A673 (cell line): Measurements from ENCODE around the gene CT47C1. TPM values are rescaled to one million over a fixed set of nuclear protein-coding genes. Genes with fewer than 3 reads are reported as not detected.

Experiments
- BruUV-seq: library from RNA; stranded (reverse); fragments of 400-500 nt; replicated peaks from 2 replicates; lab custom pipeline; 2021; lab: Mats Ljungman, UMichigan
- CTCF ChIA-PET: fragments of 300-600 bp; sonication (Branson Sonifier 250); formaldehyde crosslinking; loops from one replicate; lab custom pipeline; 2022; ENCODE audit warnings: antibody characterized with exemption; lab: Charles Lee
- POLR2A ChIA-PET: fragments of 300-600 bp; sonication (Branson Sonifier 250); formaldehyde crosslinking; loops from one replicate; lab custom pipeline; 2022; ENCODE audit warnings: antibody characterized with exemption; ENCODE audit not compliant: low non-redundant PET; lab: Charles Lee
- DNase-seq: peaks from one replicate; pipeline ENCODE4 v3.0.0-alpha.2; 2015; ENCODE audit warnings: low spot score
- H3K27ac ChIP-seq: fragments of 200-600 bp; sonication (generic); 2 replicates; pipeline ENCODE4 v1.5.1; 2016; ENCODE audit warnings: mixed run types, low read depth, mild to moderate bottlenecking, mixed read lengths, antibody characterized with exemption, low read length; ENCODE audit not compliant: poor library complexity, severe bottlenecking
- H3K27me3 ChIP-seq: fragments of 200-600 bp; sonication (generic); replicated peaks from 2 replicates; pipeline ENCODE4 v1.6.1; 2017; ENCODE audit warnings: mixed run types, low read depth, mild to moderate bottlenecking, mixed read lengths, antibody characterized with exemption, low read length; ENCODE audit not compliant: insufficient read depth, poor library complexity
- H3K36me3 ChIP-seq: fragments of 200-600 bp; sonication (generic); 2 replicates; pipeline ENCODE4 v1.6.1; 2016; ENCODE audit warnings: mixed run types, mild to moderate bottlenecking, mixed read lengths, antibody characterized with exemption, low read length; ENCODE audit not compliant: insufficient read depth, poor library complexity, severe bottlenecking
- H3K4me1 ChIP-seq: fragments of 200-600 bp; sonication (generic); 2 replicates; pipeline ENCODE4 v1.6.1; 2017; ENCODE audit warnings: mixed run types, mild to moderate bottlenecking, mixed read lengths, antibody characterized with exemption, low read length; ENCODE audit not compliant: insufficient read depth, poor library complexity, severe bottlenecking
- H3K4me3 ChIP-seq: fragments of 200-600 bp; sonication (generic); 2 replicates; pipeline ENCODE4 v1.5.1; 2016; ENCODE audit warnings: low read depth, mixed run types, mild to moderate bottlenecking, mixed read lengths, low read length; ENCODE audit not compliant: poor library complexity, severe bottlenecking
- H3K9me3 ChIP-seq: fragments of 200-600 bp; sonication (generic); 2 replicates; pipeline ENCODE4 v1.6.1; 2016; ENCODE audit warnings: mixed run types, low read depth, mild to moderate bottlenecking, mixed read lengths, antibody characterized with exemption, low read length; ENCODE audit not compliant: poor library complexity, severe bottlenecking
- CTCF ChIP-seq: fragments of 300-800, 200-600 bp; sonication (generic); conservative IDR thresholded peaks from 2 replicates; pipeline ENCODE4 v1.5.1; 2017; ENCODE audit warnings: low read depth, mild to moderate bottlenecking, antibody characterized with exemption, low read length, moderate library complexity, mixed read lengths
- EZH2 ChIP-seq: fragments of 200-600 bp; sonication (generic); IDR thresholded peaks from 2 replicates; pipeline ENCODE4 v1.6.1; 2017; ENCODE audit warnings: borderline replicate concordance, low read depth, mild to moderate bottlenecking, mixed read lengths, antibody characterized with exemption, low read length; ENCODE audit not compliant: poor library complexity, severe bottlenecking
- intact Hi-C: fragments of 100-400 bp; cut with micrococcal nuclease; formaldehyde crosslinking; loops from one replicate; pipeline ENCODE4 v1.10.0; 2022; ENCODE audit not compliant: unreplicated experiment
- total RNA-seq: library from RNA; stranded (reverse); gene quantifications from 2 replicates; pipeline ENCODE4 v1.2.3, GENCODE V29; 2021

CT47C1 gene
- total RNA-seq, 1 experiment from 2014 or later: not detected

- POLR2A ChIA-PET: no interaction called here
Observed at GRCh38 chrX:119042040-119042439, 30.8 kb upstream of the CT47C1 start.

DNA sequence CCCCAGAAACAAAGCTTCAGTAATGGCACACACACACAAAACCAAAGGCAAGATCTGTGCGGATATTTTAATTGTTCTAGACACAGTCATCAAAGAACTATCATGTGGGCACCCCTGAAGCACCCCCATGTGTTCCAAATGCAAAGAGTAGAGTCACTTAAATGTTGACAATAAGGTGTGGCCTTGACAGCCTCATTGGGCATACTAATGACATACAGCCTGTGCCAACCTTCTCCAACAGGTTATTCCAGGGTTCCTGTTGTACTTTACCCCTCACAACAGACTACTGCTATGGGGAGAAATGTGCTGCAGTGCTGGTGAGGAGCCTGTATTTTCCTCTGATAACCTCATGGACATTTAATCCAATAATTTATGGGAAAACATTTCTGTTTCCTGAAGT lies 29.8 kb upstream of the CT47C1 start:
- H3K9me3 ChIP-seq: no peaks in the 10 kb centered on the region
- no peak for TF ChIP-seq CTCF
- no peak for TF ChIP-seq EZH2
- CTCF ChIA-PET: no interaction called here
- no peaks in the 10 kb centered on the region for H3K27me3 ChIP-seq
- no peaks in the 10 kb centered on the region for H3K36me3 ChIP-seq
- H3K4me1 ChIP-seq: no peaks in the 10 kb centered on the region
- H3K4me3 ChIP-seq: no peak overlapping the region
- BruUV-seq: no TSS peak
- no peak for DNase-seq
- no peak overlapping the region for H3K27ac ChIP-seq
- POLR2A ChIA-PET: no interaction called here
- intact Hi-C loops: no loop called here

More at GRCh38 chrX:119042040-119042439, 30.8 kb upstream of the CT47C1 start:
- intact Hi-C loops: no loop called here
- CTCF ChIA-PET: no interaction called here
- no peak overlapping the region for H3K27ac ChIP-seq
- TF ChIP-seq EZH2: no peak
- TF ChIP-seq CTCF: no peak
- H3K36me3 ChIP-seq: no peaks in the 10 kb centered on the region
- no peak overlapping the region for H3K4me3 ChIP-seq
- DNase-seq: no peak
- no TSS peak for BruUV-seq
- no peaks in the 10 kb centered on the region for H3K27me3 ChIP-seq
- no peaks in the 10 kb centered on the region for H3K4me1 ChIP-seq
- no peaks in the 10 kb centered on the region for H3K9me3 ChIP-seq

DNA sequence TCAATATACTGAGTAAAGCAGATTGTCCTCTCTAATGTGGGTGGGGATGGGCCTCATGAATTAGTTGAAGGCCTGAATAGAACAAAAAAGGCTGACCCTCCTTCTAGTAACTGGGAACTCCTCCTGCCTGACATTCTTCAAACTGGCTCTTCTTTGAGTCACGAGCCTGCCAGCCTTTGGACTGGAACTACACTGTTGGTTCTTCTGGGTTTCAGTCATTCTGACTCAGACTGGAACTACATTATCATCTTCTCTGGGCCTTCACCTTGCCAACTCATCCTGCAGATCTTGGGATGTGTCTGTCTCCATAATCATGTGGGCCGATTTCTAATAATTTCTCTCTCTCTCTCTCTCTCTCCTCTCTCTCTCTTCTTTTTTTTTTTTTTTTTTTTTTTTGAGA lies 26.9 kb upstream of the CT47C1 start:
- Histone ChIP-seq H3K4me1 (no peaks in the 10 kb centered on the region), H3K27me3 (peaks cover 4% of the 10 kb centered on the region), H3K27ac (no peak overlapping the region), H3K9me3 (no peaks in the 10 kb centered on the region), H3K36me3 (no peaks in the 10 kb centered on the region), H3K4me3 (no peak overlapping the region)
- ChIA-PET CTCF (interaction anchor here (0.6 kb wide), 1 partner anchor 128 kb away, joined by 4 read pairs; no protein-coding TSS in a partner anchor), POLR2A (no interaction called here)
- intact Hi-C loops: no loop called here
- DNase-seq: no peak
- BruUV-seq: no TSS peak
- TF ChIP-seq CTCF (no peak), EZH2 (no peak)
